Loucy (cell line): Measurements from ENCODE around the gene PARD3B.

Experiments
- H2AFZ ChIP-seq: fragments of 200-600 bp; sonication (generic); 2 replicates; pipeline ENCODE4 v1.6.0; 2016; ENCODE audit warnings: antibody characterized with exemption, mild to moderate bottlenecking, low read length, moderate library complexity
- H3F3A ChIP-seq: fragments of 200-600 bp; 2 replicates; pipeline ENCODE4 v1.6.0; 2016; ENCODE audit warnings: antibody characterized with exemption, low read depth, mild to moderate bottlenecking
- H3K27me3 ChIP-seq: fragments of 200-600 bp; sonication (generic); 2 replicates; pipeline ENCODE4 v1.6.1; 2014; ENCODE audit warnings: low read length, mild to moderate bottlenecking; ENCODE audit not compliant: insufficient read depth, poor library complexity, severe bottlenecking
- H3K36me3 ChIP-seq: fragments of 200-600 bp; sonication (generic); 2 replicates; pipeline ENCODE4 v1.6.1; 2016; ENCODE audit warnings: low read length; ENCODE audit not compliant: insufficient read depth
- H3K4me1 ChIP-seq: fragments of 200-600 bp; sonication (generic); 2 replicates; pipeline ENCODE4 v1.5.1; 2014; ENCODE audit warnings: low read length, mild to moderate bottlenecking; ENCODE audit not compliant: insufficient read depth, poor library complexity, severe bottlenecking
- H3K4me2 ChIP-seq: fragments of 200-600 bp; sonication (generic); 2 replicates; pipeline ENCODE4 v1.6.0; 2014; ENCODE audit warnings: antibody characterized with exemption, low read length, low read depth, mild to moderate bottlenecking; ENCODE audit not compliant: poor library complexity, severe bottlenecking
- H3K4me3 ChIP-seq: fragments of 200-600 bp; sonication (generic); 2 replicates; pipeline ENCODE4 v1.5.1; 2014; ENCODE audit warnings: low read length, mild to moderate bottlenecking, mixed read lengths; ENCODE audit not compliant: poor library complexity, severe bottlenecking
- H3K79me2 ChIP-seq: fragments of 200-600 bp; sonication (generic); 2 replicates; pipeline ENCODE4 v1.6.1; 2014; ENCODE audit warnings: low read length; ENCODE audit not compliant: insufficient read depth
- H3K9ac ChIP-seq: fragments of 200-600 bp; sonication (generic); 2 replicates; pipeline ENCODE4 v1.6.0; 2014; ENCODE audit warnings: mild to moderate bottlenecking, low read depth, low read length, moderate library complexity; ENCODE audit not compliant: poor library complexity, severe bottlenecking
- H3K9me2 ChIP-seq: fragments of 200-600 bp; sonication (generic); replicated peaks from 2 replicates; pipeline ENCODE4 v1.6.1; 2016; ENCODE audit warnings: low read depth, low read length, mixed read lengths
- H3K9me3 ChIP-seq: fragments of 200-600 bp; sonication (generic); 2 replicates; pipeline ENCODE4 v1.6.1; 2014; ENCODE audit warnings: mild to moderate bottlenecking, antibody characterized with exemption, low read length, low read depth; ENCODE audit not compliant: insufficient read depth
- H4K20me1 ChIP-seq: fragments of 200-600 bp; sonication (generic); 2 replicates; pipeline ENCODE4 v1.6.0; 2014; ENCODE audit warnings: antibody characterized with exemption, low read length, mild to moderate bottlenecking; ENCODE audit not compliant: insufficient read depth, poor library complexity, severe bottlenecking
- CTCF ChIP-seq: fragments of 200-600 bp; sonication (generic); conservative IDR thresholded peaks from 2 replicates; pipeline ENCODE4 v1.5.1; 2014; ENCODE audit warnings: mild to moderate bottlenecking, antibody characterized with exemption, low read length
- EZH2phosphoT487 ChIP-seq: fragments of 200-600 bp; IDR thresholded peaks from 2 replicates; pipeline ENCODE4 v1.6.1; 2018; ENCODE audit warnings: antibody characterized with exemption, mild to moderate bottlenecking, moderate library complexity, borderline replicate concordance

PARD3B gene

GRCh38 chr2:205655779-205656456, 1110.6 kb downstream of the PARD3B start:
- Histone ChIP-seq H3F3A (no peaks in the 10 kb centered on the region), H3K9me2 (no peaks in the 10 kb centered on the region), H4K20me1 (no peaks in the 10 kb centered on the region), H3K36me3 (no peaks in the 10 kb centered on the region), H3K4me1 (peaks cover 18% of the 10 kb centered on the region), H3K9ac (no peak overlapping the region), H3K9me3 (no peaks in the 10 kb centered on the region), H2AFZ (no peak overlapping the region), H3K4me2 (no peak overlapping the region), H3K27me3 (no peaks in the 10 kb centered on the region), H3K79me2 (no peaks in the 10 kb centered on the region), H3K4me3 (no peak overlapping the region)
- TF ChIP-seq CTCF = no peak
- TF ChIP-seq EZH2phosphoT487 = no peak

GRCh38 chr2:205656461-205656860, 1111.2 kb downstream of the PARD3B start:
- no peaks in the 10 kb centered on the region for H4K20me1 ChIP-seq
- no peaks in the 10 kb centered on the region for H3F3A ChIP-seq
- peaks cover 23% of the 10 kb centered on the region for H3K4me1 ChIP-seq
- no peak for TF ChIP-seq EZH2phosphoT487
- no peak for TF ChIP-seq CTCF
- H3K9me2 ChIP-seq = no peaks in the 10 kb centered on the region
- H3K9me3 ChIP-seq = no peaks in the 10 kb centered on the region
- H3K79me2 ChIP-seq = no peaks in the 10 kb centered on the region
- no peak overlapping the region for H3K9ac ChIP-seq
- no peaks in the 10 kb centered on the region for H3K27me3 ChIP-seq
- no peaks in the 10 kb centered on the region for H3K36me3 ChIP-seq
- no peak overlapping the region for H2AFZ ChIP-seq
- no peak overlapping the region for H3K4me2 ChIP-seq
- no peak overlapping the region for H3K4me3 ChIP-seq

- no peak overlapping the region for H3K9ac ChIP-seq
- H3K9me3 ChIP-seq = no peaks in the 10 kb centered on the region
- H3K27me3 ChIP-seq = no peaks in the 10 kb centered on the region
- no peak overlapping the region for H2AFZ ChIP-seq
- no peak overlapping the region for H3K4me2 ChIP-seq
- no peaks in the 10 kb centered on the region for H3K79me2 ChIP-seq
- H3K4me1 ChIP-seq = peaks cover 28% of the 10 kb centered on the region
- H3F3A ChIP-seq = no peaks in the 10 kb centered on the region
- H4K20me1 ChIP-seq = no peaks in the 10 kb centered on the region
- H3K36me3 ChIP-seq = no peaks in the 10 kb centered on the region
- H3K9me2 ChIP-seq = no peaks in the 10 kb centered on the region
- no peak overlapping the region for H3K4me3 ChIP-seq
- TF ChIP-seq CTCF = no peak
- TF ChIP-seq EZH2phosphoT487 = no peak
Observed at GRCh38 chr2:205656941-205657340, 1111.7 kb downstream of the PARD3B start.
